Endodermal cell (in vitro differentiated cells): ENCODE data around the gene CLGN. TPM values are rescaled to one million over a fixed set of nuclear protein-coding genes. Genes with fewer than 3 reads are reported as not detected.

Experiments used
- DNase-seq: peaks from one replicate; pipeline ENCODE4 v3.0.0-alpha.2; 2017
- H3K27ac ChIP-seq: 2 replicates; pipeline ENCODE4 v1.5.1; 2013; ENCODE audit warnings: mild to moderate bottlenecking, low read depth, low read length, moderate library complexity
- H3K27me3 ChIP-seq: 2 replicates; pipeline ENCODE4 v1.6.1; 2013; ENCODE audit warnings: mild to moderate bottlenecking, low read length, moderate library complexity; ENCODE audit not compliant: insufficient read depth, control insufficient read depth, poor library complexity, severe bottlenecking
- H3K36me3 ChIP-seq: 2 replicates; pipeline ENCODE4 v1.7.0; 2013; ENCODE audit warnings: mild to moderate bottlenecking, low read length, moderate library complexity; ENCODE audit not compliant: control insufficient read depth, insufficient read depth
- H3K4me1 ChIP-seq: one replicate; pipeline ENCODE4 v1.7.0; 2013; ENCODE audit warnings: low read length; ENCODE audit not compliant: control insufficient read depth, insufficient read depth
- H3K4me3 ChIP-seq: 2 replicates; pipeline ENCODE4 v1.5.1; 2013; ENCODE audit warnings: mild to moderate bottlenecking, low read length, moderate library complexity
- H3K9ac ChIP-seq: 2 replicates; pipeline ENCODE4 v1.6.1; 2013; ENCODE audit warnings: mild to moderate bottlenecking, low read length, moderate library complexity; ENCODE audit not compliant: poor library complexity, severe bottlenecking; ENCODE audit errors: extremely low read depth
- H3K9me3 ChIP-seq: 2 replicates; pipeline ENCODE4 v1.6.1; 2013; ENCODE audit warnings: mild to moderate bottlenecking, low read length, moderate library complexity; ENCODE audit not compliant: control insufficient read depth
- H3K27ac Mint-ChIP-seq: 2 replicates; pipeline ENCODE4 v1.8.0; 2020; ENCODE audit warnings: mixed read lengths
- H3K27me3 Mint-ChIP-seq: 2 replicates; pipeline ENCODE4 v1.8.0; 2021; ENCODE audit warnings: mild to moderate bottlenecking, mixed read lengths; ENCODE audit not compliant: insufficient read depth
- H3K36me3 Mint-ChIP-seq: 2 replicates; pipeline ENCODE4 v1.8.0; 2020; ENCODE audit warnings: low read depth, mixed read lengths
- H3K4me1 Mint-ChIP-seq: 2 replicates; pipeline ENCODE4 v1.8.0; 2020; ENCODE audit warnings: mixed read lengths
- H3K4me3 Mint-ChIP-seq: 2 replicates; pipeline ENCODE4 v1.8.0; 2020; ENCODE audit warnings: mild to moderate bottlenecking, moderate library complexity, mixed read lengths
- H3K9me3 Mint-ChIP-seq: 2 replicates; pipeline ENCODE4 v1.8.0; 2020; ENCODE audit warnings: mild to moderate bottlenecking, mixed read lengths
- WGBS, 2 experiments: methylation state at CpG; one replicate each; pipeline versions ENCODE4 v1.1.5 to v1.1.7; 2013; ENCODE audit warnings: missing lambda C conversion rate in 2 of 2, mixed read lengths in 1 of 2; ENCODE audit not compliant: insufficient coverage in 1 of 2, insufficient read length in 1 of 2; 5-methylcytosine and 5-hydroxymethylcytosine counted together
- total RNA-seq, 2 donors: library from RNA; stranded (reverse); fragmentation: NEBNext Ultra II Directional in 1 of 2; extraction: Animal tissue kit (Norgen Biotek cat#: 25700) in 1 of 2; gene quantifications; 2 replicates in 1 of 2; 3 replicates in 1 of 2; pipeline ENCODE4 v1.2.1, GENCODE V29; 2021
- TF ChIP-seq, protein P1 (sequence below): fragments of 200-600 bp; sonication (generic); conservative IDR thresholded peaks from 2 replicates; pipeline ENCODE4 v1.5.0; 2021; ENCODE audit warnings: antibody characterized with exemption, mild to moderate bottlenecking

Gene CLGN
- total RNA-seq, 2 donors from 2014 or later, result 3.8 to 4.6 TPM

- no peaks in the 10 kb centered on the region for H3K9me3 Mint-ChIP-seq
- H3K27ac Mint-ChIP-seq, result peak overlapping the region; percentile 97
- Histone ChIP-seq H3K9me3 (no peaks in the 10 kb centered on the region), H3K4me1 (peaks cover 8% of the 10 kb centered on the region), H3K36me3 (peaks cover 3% of the 10 kb centered on the region), H3K27ac (peak overlapping the region; percentile 83), H3K27me3 (no peaks in the 10 kb centered on the region), H3K4me3 (peak overlapping the region; percentile 96), H3K9ac (peak overlapping the region; percentile 73)
- peaks cover 21% of the 10 kb centered on the region for H3K4me1 Mint-ChIP-seq
- H3K27me3 Mint-ChIP-seq, result peaks cover 2% of the 10 kb centered on the region
- TF ChIP-seq, protein P1, sequence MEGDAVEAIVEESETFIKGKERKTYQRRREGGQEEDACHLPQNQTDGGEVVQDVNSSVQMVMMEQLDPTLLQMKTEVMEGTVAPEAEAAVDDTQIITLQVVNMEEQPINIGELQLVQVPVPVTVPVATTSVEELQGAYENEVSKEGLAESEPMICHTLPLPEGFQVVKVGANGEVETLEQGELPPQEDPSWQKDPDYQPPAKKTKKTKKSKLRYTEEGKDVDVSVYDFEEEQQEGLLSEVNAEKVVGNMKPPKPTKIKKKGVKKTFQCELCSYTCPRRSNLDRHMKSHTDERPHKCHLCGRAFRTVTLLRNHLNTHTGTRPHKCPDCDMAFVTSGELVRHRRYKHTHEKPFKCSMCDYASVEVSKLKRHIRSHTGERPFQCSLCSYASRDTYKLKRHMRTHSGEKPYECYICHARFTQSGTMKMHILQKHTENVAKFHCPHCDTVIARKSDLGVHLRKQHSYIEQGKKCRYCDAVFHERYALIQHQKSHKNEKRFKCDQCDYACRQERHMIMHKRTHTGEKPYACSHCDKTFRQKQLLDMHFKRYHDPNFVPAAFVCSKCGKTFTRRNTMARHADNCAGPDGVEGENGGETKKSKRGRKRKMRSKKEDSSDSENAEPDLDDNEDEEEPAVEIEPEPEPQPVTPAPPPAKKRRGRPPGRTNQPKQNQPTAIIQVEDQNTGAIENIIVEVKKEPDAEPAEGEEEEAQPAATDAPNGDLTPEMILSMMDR, result no peak
- WGBS, 2 experiments, result 9% methylated on average over 7 to 8 of the region's 8 CpGs
- no peak for DNase-seq
- H3K36me3 Mint-ChIP-seq, result no peaks in the 10 kb centered on the region
- no peak overlapping the region for H3K4me3 Mint-ChIP-seq
Observed at GRCh38 chr4:140374130-140374477, 53.3 kb downstream of the CLGN start.

DNA sequence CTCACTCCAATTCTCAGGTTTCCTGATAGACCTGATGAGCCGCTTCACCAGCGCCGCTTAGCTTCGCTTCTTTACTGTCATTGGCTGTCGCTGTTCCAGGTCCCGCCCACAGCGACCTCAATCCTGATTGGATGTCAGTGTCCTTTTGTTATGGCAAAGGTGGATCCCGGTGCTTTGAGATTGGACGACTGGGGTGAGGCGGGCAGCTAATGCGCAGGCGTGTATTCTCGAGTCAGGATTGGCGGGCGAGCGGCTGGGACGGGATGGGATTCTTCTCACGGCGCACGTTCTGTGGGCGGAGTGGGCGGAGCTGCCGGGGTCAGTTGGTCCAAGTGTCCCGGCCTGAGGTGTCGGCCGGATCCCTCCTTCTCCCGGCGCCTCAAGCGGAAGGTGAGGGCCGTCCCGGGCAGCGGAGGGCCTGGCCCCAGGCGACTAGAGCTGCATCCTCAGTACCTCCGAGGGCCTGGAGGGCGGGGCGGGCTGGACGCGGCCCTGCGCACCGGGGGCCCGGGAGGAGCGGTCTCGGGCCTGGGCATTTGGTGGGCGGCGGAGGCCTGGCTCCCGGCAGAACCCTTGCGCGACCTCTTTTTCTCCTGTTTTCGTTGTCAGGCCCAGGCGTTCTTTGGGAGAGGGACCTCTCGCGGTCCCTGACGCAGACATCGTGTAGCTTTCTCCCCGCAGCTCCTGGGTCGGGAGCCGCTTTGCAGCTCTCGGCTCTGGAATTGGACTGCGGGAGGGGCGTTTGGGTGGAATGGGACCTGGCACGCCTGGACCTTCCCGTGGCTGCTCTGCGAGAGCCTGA lies 53.9 kb downstream of the CLGN start, which contains the start of gene SCOC:
SCOC (plus strand) TSS at position 319 of the 802 bp plus-strand sequence. CDS start 5,525 bp downstream, outside the sequence.
- H3K27ac Mint-ChIP-seq, result peak within 1 kb of the TSS; percentile 97
- WGBS, 2 experiments, result 0% methylated on average over 31 to 63 of the region's 63 CpGs
- Histone ChIP-seq H3K4me3 (peak within 1 kb of the TSS; percentile 96), H3K4me1 (peaks cover 8% of the 10 kb centered on the region), H3K27me3 (no peaks in the 10 kb centered on the region), H3K9ac (peak within 1 kb of the TSS; percentile 73), H3K36me3 (no peaks in the 10 kb centered on the region), H3K27ac (peak within 1 kb of the TSS; percentile 83), H3K9me3 (no peaks in the 10 kb centered on the region)
- H3K27me3 Mint-ChIP-seq, result peaks cover 2% of the 10 kb centered on the region
- peak; percentile 100 for DNase-seq
- H3K4me1 Mint-ChIP-seq, result peaks cover 21% of the 10 kb centered on the region
- no peaks in the 10 kb centered on the region for H3K9me3 Mint-ChIP-seq
- H3K36me3 Mint-ChIP-seq, result no peaks in the 10 kb centered on the region
- no peak within 1 kb of the TSS for H3K4me3 Mint-ChIP-seq
- TF ChIP-seq, protein P1, result no peak

GRCh38 chr4:140372751-140373327 lies 54.6 kb downstream of the CLGN start:
- Mint-ChIP-seq H3K4me1 (peaks cover 21% of the 10 kb centered on the region), H3K36me3 (no peaks in the 10 kb centered on the region), H3K4me3 (no peak overlapping the region), H3K27me3 (peaks cover 4% of the 10 kb centered on the region), H3K27ac (no peak overlapping the region), H3K9me3 (no peaks in the 10 kb centered on the region)
- peak; percentile 49 for DNase-seq
- H3K27ac ChIP-seq, result no peak overlapping the region
- H3K36me3 ChIP-seq, result no peaks in the 10 kb centered on the region
- no peaks in the 10 kb centered on the region for H3K27me3 ChIP-seq
- H3K9ac ChIP-seq, result peak overlapping the region; percentile 66
- H3K9me3 ChIP-seq, result no peaks in the 10 kb centered on the region
- H3K4me1 ChIP-seq, result peaks cover 8% of the 10 kb centered on the region
- peak overlapping the region; percentile 96 for H3K4me3 ChIP-seq
- TF ChIP-seq, protein P1, result peak; percentile 55
- 5 to 7% methylated on average over 18 to 21 of the region's 21 CpGs for WGBS, 2 experiments
